Heart left ventricle (tissue), 16 donors: ENCODE measurements around the gene PTPRS. TPM values are rescaled to one million over a fixed set of nuclear protein-coding genes. Genes with fewer than 3 reads are reported as not detected.
"Not testable (repeated sequence)": the region's sequence is repeated elsewhere in the genome, so short reads cannot be mapped to it uniquely, and the experiment has no call there.

Experiments used
- ATAC-seq, 4 donors: fragments of 200-7000 bp; cut with Tn5 transposase; one replicate each; pipeline ENCODE4 v1.9.1; 2020 to 2022; ENCODE audit warnings: moderate library complexity in 4 of 4, mild to moderate bottlenecking in 3 of 4, moderate number of reproducible peaks in 1 of 4
- DNase-seq, 5 donors: peaks; one replicate each; pipeline ENCODE4 v3.0.0-alpha.2; 2020
- H3K27ac ChIP-seq, 12 donors: fragments of 200-600 bp; sonication (generic) in 4 of 12; one replicate each; pipeline versions ENCODE4 v1.5.0 to v1.8.0; 2016 to 2022; ENCODE audit warnings: mild to moderate bottlenecking in 2 of 12
- H3K27me3 ChIP-seq, 9 donors: fragments of 200-600 bp; sonication (generic) in 2 of 9; one replicate each; pipeline versions ENCODE4 v1.5.1 to v1.8.0; 2016 to 2022; ENCODE audit warnings: mild to moderate bottlenecking in 3 of 9
- H3K36me3 ChIP-seq, 9 donors: fragments of 200-600 bp; sonication (generic) in 2 of 9; one replicate each; pipeline versions ENCODE4 v1.5.0 to v1.8.0; 2018 to 2022; ENCODE audit warnings: mild to moderate bottlenecking in 2 of 9
- H3K4me1 ChIP-seq, 12 donors: fragments of 200-600 bp; sonication (generic) in 4 of 12; one replicate each; pipeline versions ENCODE4 v1.5.0 to v1.8.0; 2016 to 2022; ENCODE audit warnings: mild to moderate bottlenecking in 3 of 12
- H3K4me3 ChIP-seq, 12 donors: fragments of 200-600 bp; sonication (generic) in 4 of 12; one replicate each; pipeline versions ENCODE4 v1.5.0 to v1.8.0; 2017 to 2022; ENCODE audit warnings: mild to moderate bottlenecking in 9 of 12, moderate library complexity in 4 of 12
- H3K9me3 ChIP-seq, 12 donors: fragments of 200-600 bp; sonication (generic) in 4 of 12; one replicate each; pipeline versions ENCODE4 v1.5.0 to v1.8.0; 2016 to 2022; ENCODE audit warnings: mild to moderate bottlenecking in 1 of 12
- CTCF ChIP-seq, 12 donors: fragments of 200-600 bp; sonication (generic) in 4 of 12; IDR thresholded peaks; one replicate each; pipeline versions ENCODE4 v1.5.0 to v1.8.0; 2018 to 2022; ENCODE audit warnings: antibody characterized with exemption in 12 of 12, mild to moderate bottlenecking in 5 of 12
- POLR2A ChIP-seq, 2 donors: fragments of 450-650 bp; IDR thresholded peaks; one replicate each; pipeline ENCODE4 v1.6.1; 2017; ENCODE audit warnings: antibody characterized with exemption in 2 of 2, mild to moderate bottlenecking in 2 of 2, moderate library complexity in 2 of 2
- WGBS, 4 donors: extraction: QIAGEN DNeasy Blood & Tissue Kit in 2 of 4; methylation state at CpG; one replicate each; pipeline versions ENCODE4 v1.1.5 to v1.1.7; 2013 to 2018; 5-methylcytosine and 5-hydroxymethylcytosine counted together
- intact Hi-C, 10 donors: fragments of 100-400 bp; cut with DNase I; formaldehyde crosslinking; loops; one replicate each; pipeline versions ENCODE4 v1.11.1 to v1.14.2; 2022
- polyA plus RNA-seq, 2 donors: library from polyadenylated mRNA; stranded (reverse); fragments of 200-250 nt; gene quantifications; one replicate each; pipeline ENCODE4 v1.2.3, GENCODE V29; 2013
- total RNA-seq, 9 donors: library from RNA; depleted of rRNA in 2 of 9; stranded (reverse); fragments of >200 nt in 2 of 9; fragmentation: NEBNext Ultra II Directional in 3 of 9; extraction: Animal tissue kit (Norgen Biotek cat#: 25700) in 3 of 9; gene quantifications; one replicate each; pipeline versions ENCODE4 v1.1.0 to v1.2.4, GENCODE V29; 2016 to 2023
- donor health status: ischemic (EF 13 %, LVEDD 7.1; RV severe dilation, severe dysfunction).
- donor health status: healthy with polysubstance abuse.
- donor health status: DM: no; HTN: yes; CAD: no.
- donor health status: DM: no; HTN: no; CAD: no.
- donor health status: ischemic (EF 25% LVEDD 6.9; RV normal size, moderate dysfunction).
- donor health status: ischemic (EF 25% LVEDD 5.7; RV mildly dilated, moderate dysfunction).
- donor health status: healthy.
- donor health status: DM: yes; HTN: yes; CAD: no.
- donor health status: ischemic (EF 35%, LVEDD 5.7; RV mildly dilated, moderate dysfunction).
- donor health status: nonischemic (EF 11% LVEDD 7.7; RV severe dilation, severe dysfunction).
- donor health status: DM: yes; HTN: yes; CAD: no.
- donor health status: PGD.
- donor health status: ischemic (EF 29% LVEDD 5.4; RV normal size, mild dysfunction).
- donor health status: nonischemic (EF 23%, LVEDD 6.1; RV moderate dilation, normal function).

PTPRS gene
- total and polyA plus RNA-seq, 11 donors, result 6.3 to 113 (median 33.0) TPM

GRCh38 chr19:5331790-5332189 lies 8.8 kb downstream of the PTPRS start:
- ATAC-seq, result no peak
- no peak overlapping the region for H3K4me3 ChIP-seq

GRCh38 chr19:5330307-5330720 lies 10.3 kb downstream of the PTPRS start:
- intact Hi-C loops, result no loop called here
- 80 to 90% (median 88%) methylated on average over 10 of the region's 10 CpGs for WGBS, 4 donors
- ATAC-seq, result no peak

More at GRCh38 chr19:5331790-5332189, 8.8 kb downstream of the PTPRS start:
- H3K27ac ChIP-seq, result no peak overlapping the region
- intact Hi-C loops, result no loop called here
- 88 to 91% (median 89%) methylated on average over 12 to 13 of the region's 13 CpGs for WGBS, 4 donors
- H3K36me3 ChIP-seq, result no peaks in the 10 kb centered on the region
- peaks cover 0 to 27% (median 14%) of the 10 kb centered on the region in 9 donors for H3K27me3 ChIP-seq
- TF ChIP-seq CTCF (IDR thresholded peaks at IDR 0.05) (no peak), POLR2A (IDR thresholded peaks at IDR 0.05) (no peak)
- H3K9me3 ChIP-seq, result no peaks in the 10 kb centered on the region
- DNase-seq, result peak in 1 of 5 donors; percentile 13
- no peaks in the 10 kb centered on the region for H3K4me1 ChIP-seq

GRCh38 chr19:5329141-5329540 lies 11.5 kb downstream of the PTPRS start:
- Histone ChIP-seq H3K9me3 (peaks cover 0 to 11% (median 0%) of the 10 kb centered on the region in 12 donors), H3K36me3 (no peaks in the 10 kb centered on the region), H3K4me3 (no peak overlapping the region), H3K27ac (no peak overlapping the region), H3K4me1 (no peaks in the 10 kb centered on the region), H3K27me3 (peaks cover 0 to 3% (median 0%) of the 10 kb centered on the region in 9 donors)
- no peak for TF ChIP-seq CTCF (IDR thresholded peaks at IDR 0.05)
- no peak for TF ChIP-seq POLR2A (IDR thresholded peaks at IDR 0.05)
- intact Hi-C loops, result no loop called here
- DNase-seq (no peak), ATAC-seq (no peak)
- WGBS, 4 donors, result 84 to 92% (median 87%) methylated on average over 11 of the region's 11 CpGs

More at GRCh38 chr19:5330307-5330720, 10.3 kb downstream of the PTPRS start:
- DNase-seq, result peak in 1 of 5 donors; percentile 2
- TF ChIP-seq POLR2A (IDR thresholded peaks at IDR 0.05) (no peak), CTCF (IDR thresholded peaks at IDR 0.05) (no peak)
- no peaks in the 10 kb centered on the region for H3K36me3 ChIP-seq
- H3K4me3 ChIP-seq, result no peak overlapping the region
- no peaks in the 10 kb centered on the region for H3K4me1 ChIP-seq
- H3K27ac ChIP-seq, result no peak overlapping the region
- H3K9me3 ChIP-seq, result peaks cover 0 to under 1% (median 0%) of the 10 kb centered on the region in 12 donors
- H3K27me3 ChIP-seq, result peaks cover 0 to 15% (median 4%) of the 10 kb centered on the region in 9 donors

GRCh38 chr19:5328407-5328806 lies 12.2 kb downstream of the PTPRS start:
- 90 to 94% (median 92%) methylated on average over 2 to 8 of the region's 8 CpGs for WGBS, 4 donors
- peaks cover 0 to 11% (median 0%) of the 10 kb centered on the region in 12 donors for H3K9me3 ChIP-seq
- DNase-seq, result peak in 1 of 5 donors; percentile 2
- ATAC-seq, H3K27ac ChIP-seq, intact Hi-C loops, H3K4me1 ChIP-seq, H3K36me3 ChIP-seq, H3K27me3 ChIP-seq, H3K4me3 ChIP-seq: not testable (repeated sequence)
